ENCODE measurements around the gene AGBL4. TPM values are rescaled to one million over a fixed set of nuclear protein-coding genes. Genes with fewer than 3 reads are reported as not detected.

AGBL4 gene
- polyA plus RNA-seq, 1 donor (not counting 4 experiments of a cell fraction or from before 2014, with no cell fraction given) = not detected

- no peaks in the 10 kb centered on the region for H3K36me3 ChIP-seq (ENCODE audit: control insufficient read depth in 2 of 2, extremely low read depth in 1 of 2, insufficient read depth in 2 of 2, low read length in 2 of 2)
- no peak overlapping the region for H2AFZ ChIP-seq (ENCODE audit: control insufficient read depth, low read length)
- H3K9me3 ChIP-seq (ENCODE audit: control insufficient read depth, low read depth, low read length) = no peaks in the 10 kb centered on the region
- H3K79me2 ChIP-seq (ENCODE audit: control insufficient read depth, insufficient read depth, low read length) = no peaks in the 10 kb centered on the region
- no peak overlapping the region for H3K4me3 ChIP-seq (ENCODE audit: control insufficient read depth in 2 of 3, extremely low read depth in 1 of 3, insufficient read depth in 2 of 3, low read depth in 1 of 3, low read length in 3 of 3)
- no peak overlapping the region for H3K27ac ChIP-seq (ENCODE audit: control insufficient read depth, insufficient read depth, low read length)
- no peak for DNase-seq (ENCODE audit: low read depth, low spot score)
- FAIRE-seq = no peak
- dilution Hi-C loops (cut with MboI; ENCODE audit: extremely low pct_ligation_motif_present, low sequenced_read_pairs) = no loop called here
- no peaks in the 10 kb centered on the region for H3K9me1 ChIP-seq (ENCODE audit: control insufficient read depth, extremely low read depth, insufficient read depth, low read length)
- no peak overlapping the region for H3K9ac ChIP-seq (ENCODE audit: control insufficient read depth, extremely low read depth, insufficient read depth, low read length)
- H3K4me1 ChIP-seq (ENCODE audit: control insufficient read depth, extremely low read depth, insufficient read depth, low read length) = no peaks in the 10 kb centered on the region
- H3K27me3 ChIP-seq (ENCODE audit: control insufficient read depth, extremely low read depth, insufficient read depth, low read length) = no peaks in the 10 kb centered on the region
- no peak overlapping the region for H3K4me2 ChIP-seq (ENCODE audit: control insufficient read depth, extremely low read depth, insufficient read depth, low read depth, low read length)
- H4K20me1 ChIP-seq (ENCODE audit: control insufficient read depth, extremely low read depth, insufficient read depth, low read length) = no peaks in the 10 kb centered on the region
- TF ChIP-seq EZH2 (IDR thresholded peaks at IDR 0.05; ENCODE audit: low read length) = no peak
- TF ChIP-seq CTCF (optimal IDR thresholded peaks at IDR 0.05 in 1 of 3, IDR thresholded peaks at IDR 0.05 in 1 of 3, conservative IDR thresholded peaks at IDR 0.05 in 1 of 3; ENCODE audit: extremely low read depth in 1 of 3, insufficient read depth in 2 of 3, low read length in 3 of 3) = no peak
Measured at GRCh38 chr1:49048188-49048587, 975.6 kb downstream of the AGBL4 start.

DNA sequence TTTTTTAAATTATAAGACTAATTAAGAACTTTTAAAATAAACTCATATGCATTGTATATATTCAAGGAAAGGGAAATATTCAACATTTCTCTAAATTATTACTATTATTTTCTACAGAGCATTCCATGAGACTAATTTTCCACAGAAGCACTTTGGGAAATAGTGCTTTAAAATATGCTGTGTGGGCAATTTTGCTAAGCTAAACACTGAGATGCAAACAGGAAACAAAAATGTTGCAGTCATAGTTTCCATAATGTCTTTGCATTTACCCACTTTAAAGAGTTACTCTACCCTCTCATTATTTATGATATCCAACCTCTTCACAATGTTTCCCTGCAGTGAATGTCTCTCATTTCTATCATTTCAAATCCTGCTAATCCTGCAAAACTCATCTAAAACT is 977.4 kb downstream of the AGBL4 start:
- no peaks in the 10 kb centered on the region for H4K20me1 ChIP-seq (ENCODE audit: control insufficient read depth, extremely low read depth, insufficient read depth, low read length)
- no peak overlapping the region for H3K4me2 ChIP-seq (ENCODE audit: control insufficient read depth, extremely low read depth, insufficient read depth, low read depth, low read length)
- dilution Hi-C loops (cut with MboI; ENCODE audit: extremely low pct_ligation_motif_present, low sequenced_read_pairs) = no loop called here
- H3K36me3 ChIP-seq (ENCODE audit: control insufficient read depth in 2 of 2, extremely low read depth in 1 of 2, insufficient read depth in 2 of 2, low read length in 2 of 2) = no peaks in the 10 kb centered on the region
- FAIRE-seq (no peak), DNase-seq (ENCODE audit: low read depth, low spot score) (no peak)
- H3K9me1 ChIP-seq (ENCODE audit: control insufficient read depth, extremely low read depth, insufficient read depth, low read length) = no peaks in the 10 kb centered on the region
- H3K27me3 ChIP-seq (ENCODE audit: control insufficient read depth, extremely low read depth, insufficient read depth, low read length) = no peaks in the 10 kb centered on the region
- no peaks in the 10 kb centered on the region for H3K79me2 ChIP-seq (ENCODE audit: control insufficient read depth, insufficient read depth, low read length)
- no peaks in the 10 kb centered on the region for H3K4me1 ChIP-seq (ENCODE audit: control insufficient read depth, extremely low read depth, insufficient read depth, low read length)
- TF ChIP-seq EZH2 (IDR thresholded peaks at IDR 0.05; ENCODE audit: low read length) (no peak), CTCF (optimal IDR thresholded peaks at IDR 0.05 in 1 of 3, IDR thresholded peaks at IDR 0.05 in 1 of 3, conservative IDR thresholded peaks at IDR 0.05 in 1 of 3; ENCODE audit: extremely low read depth in 1 of 3, insufficient read depth in 2 of 3, low read length in 3 of 3) (no peak)
- no peak overlapping the region for H3K27ac ChIP-seq (ENCODE audit: control insufficient read depth, insufficient read depth, low read length)
- no peak overlapping the region for H3K9ac ChIP-seq (ENCODE audit: control insufficient read depth, extremely low read depth, insufficient read depth, low read length)
- H3K4me3 ChIP-seq (ENCODE audit: control insufficient read depth in 2 of 3, extremely low read depth in 1 of 3, insufficient read depth in 2 of 3, low read depth in 1 of 3, low read length in 3 of 3) = no peak overlapping the region
- no peaks in the 10 kb centered on the region for H3K9me3 ChIP-seq (ENCODE audit: control insufficient read depth, low read depth, low read length)
- no peak overlapping the region for H2AFZ ChIP-seq (ENCODE audit: control insufficient read depth, low read length)

Data from keratinocyte (primary cell).